Mesenchymal stem cell (in vitro differentiated cells and primary cell): ENCODE measurements around the gene CISTR.
"Not testable (repeated sequence)": the region's sequence is repeated elsewhere in the genome, so short reads cannot be mapped to it uniquely, and the experiment has no call there.

ENCODE experiments used
- DNase-seq: peaks from one replicate; pipeline ENCODE4 v3.0.0-alpha.2; 2013
- H2AFZ ChIP-seq: one replicate; pipeline ENCODE4 v1.6.1; 2013; ENCODE audit warnings: low read depth, mild to moderate bottlenecking, control low read depth, inconsistent platforms, low read length, moderate library complexity
- H2AK5ac ChIP-seq: 2 replicates; pipeline ENCODE4 v1.6.1; 2013; ENCODE audit warnings: low read length, moderate library complexity, mild to moderate bottlenecking, inconsistent platforms; ENCODE audit not compliant: severe bottlenecking
- H2BK120ac ChIP-seq: one replicate; pipeline ENCODE4 v1.6.1; 2013; ENCODE audit warnings: low read depth, mild to moderate bottlenecking, inconsistent platforms, low read length, moderate library complexity
- H2BK12ac ChIP-seq, 2 experiments: one replicate each; pipeline ENCODE4 v1.6.1; 2013; ENCODE audit warnings: inconsistent platforms in 2 of 2, low read length in 2 of 2, mild to moderate bottlenecking in 2 of 2, moderate library complexity in 2 of 2, control low read depth in 1 of 2
- H2BK15ac ChIP-seq: one replicate; pipeline ENCODE4 v1.6.1; 2013; ENCODE audit warnings: mild to moderate bottlenecking, low read depth, inconsistent platforms; ENCODE audit not compliant: poor library complexity, severe bottlenecking
- H2BK5ac ChIP-seq: 2 replicates; pipeline ENCODE4 v1.6.1; 2013; ENCODE audit warnings: low read depth, mild to moderate bottlenecking, low read length, control low read depth, inconsistent platforms; ENCODE audit not compliant: poor library complexity, severe bottlenecking
- H3K14ac ChIP-seq, 2 experiments: one replicate each; pipeline ENCODE4 v1.6.1; 2013; ENCODE audit warnings: inconsistent platforms in 2 of 2, low read length in 2 of 2, control low read depth in 1 of 2, mild to moderate bottlenecking in 1 of 2, moderate library complexity in 1 of 2
- H3K18ac ChIP-seq, 2 experiments: one replicate each; pipeline ENCODE4 v1.6.1; 2013; ENCODE audit warnings: inconsistent platforms in 2 of 2, low read length in 2 of 2, control low read depth in 1 of 2, low read depth in 1 of 2, mild to moderate bottlenecking in 1 of 2
- H3K23ac ChIP-seq, 2 experiments: one replicate each; pipeline ENCODE4 v1.6.1; 2013; ENCODE audit warnings: inconsistent platforms in 2 of 2, low read length in 2 of 2, mild to moderate bottlenecking in 2 of 2, moderate library complexity in 2 of 2, control low read depth in 1 of 2
- H3K27ac ChIP-seq: 2 replicates; pipeline ENCODE4 v1.5.1; 2013; ENCODE audit warnings: mild to moderate bottlenecking, moderate library complexity, low read length, control low read depth, inconsistent platforms; ENCODE audit not compliant: poor library complexity, severe bottlenecking
- H3K27me3 ChIP-seq, 2 experiments: 2 replicates each; pipeline versions ENCODE4 v1.6.1 to v1.7.0; 2013; ENCODE audit warnings: low read length in 2 of 2, mild to moderate bottlenecking in 2 of 2, moderate library complexity in 2 of 2, control low read depth in 1 of 2, inconsistent platforms in 1 of 2; ENCODE audit not compliant: control insufficient read depth in 1 of 2, insufficient read depth in 1 of 2
- H3K36me3 ChIP-seq, 2 experiments: 2 replicates each; pipeline versions ENCODE4 v1.6.1 to v1.7.0; 2013; ENCODE audit warnings: low read length in 2 of 2, control low read depth in 1 of 2, inconsistent platforms in 1 of 2, low read depth in 1 of 2, mild to moderate bottlenecking in 1 of 2; ENCODE audit not compliant: insufficient read depth in 2 of 2, control insufficient read depth in 1 of 2
- H3K4ac ChIP-seq, 2 experiments: one replicate each; pipeline ENCODE4 v1.6.1; 2013; ENCODE audit warnings: inconsistent platforms in 2 of 2, low read length in 2 of 2, mild to moderate bottlenecking in 2 of 2, moderate library complexity in 2 of 2, control low read depth in 1 of 2, low read depth in 1 of 2
- H3K4me1 ChIP-seq: 2 replicates; pipeline ENCODE4 v1.6.1; 2013; ENCODE audit warnings: low read depth, low read length, control low read depth; ENCODE audit not compliant: control insufficient read depth, insufficient read depth
- H3K4me2 ChIP-seq: 2 replicates; pipeline ENCODE4 v1.6.1; 2013; ENCODE audit warnings: low read length, mild to moderate bottlenecking, inconsistent platforms; ENCODE audit not compliant: poor library complexity, severe bottlenecking
- H3K4me3 ChIP-seq, 2 experiments: 2 replicates each; pipeline versions ENCODE4 v1.5.1 to v1.7.0; 2013; ENCODE audit warnings: low read length in 2 of 2, mild to moderate bottlenecking in 2 of 2, control low read depth in 1 of 2, low read depth in 1 of 2; ENCODE audit not compliant: insufficient read depth in 1 of 2
- H3K79me1 ChIP-seq: replicated peaks from 2 replicates; pipeline ENCODE4 v1.6.1; 2013; ENCODE audit warnings: mild to moderate bottlenecking, control low read depth, low read length, inconsistent platforms; ENCODE audit not compliant: poor library complexity, severe bottlenecking
- H3K9ac ChIP-seq: 2 replicates; pipeline ENCODE4 v1.7.0; 2013; ENCODE audit warnings: mild to moderate bottlenecking, low read length, moderate library complexity
- H3K9me3 ChIP-seq: 2 replicates; pipeline ENCODE4 v1.7.0; 2013; ENCODE audit warnings: mild to moderate bottlenecking, low read length; ENCODE audit not compliant: control insufficient read depth
- H4K8ac ChIP-seq: one replicate; pipeline ENCODE4 v1.6.1; 2013; ENCODE audit warnings: inconsistent platforms, mild to moderate bottlenecking, low read length, moderate library complexity
- H4K91ac ChIP-seq: one replicate; pipeline ENCODE4 v1.6.1; 2013; ENCODE audit warnings: mild to moderate bottlenecking, low read length, inconsistent platforms
- WGBS: methylation state at CpG from one replicate; pipeline ENCODE4 v1.1.7; 2013; ENCODE audit warnings: mixed read lengths; 5-methylcytosine and 5-hydroxymethylcytosine counted together

CISTR gene

DNA sequence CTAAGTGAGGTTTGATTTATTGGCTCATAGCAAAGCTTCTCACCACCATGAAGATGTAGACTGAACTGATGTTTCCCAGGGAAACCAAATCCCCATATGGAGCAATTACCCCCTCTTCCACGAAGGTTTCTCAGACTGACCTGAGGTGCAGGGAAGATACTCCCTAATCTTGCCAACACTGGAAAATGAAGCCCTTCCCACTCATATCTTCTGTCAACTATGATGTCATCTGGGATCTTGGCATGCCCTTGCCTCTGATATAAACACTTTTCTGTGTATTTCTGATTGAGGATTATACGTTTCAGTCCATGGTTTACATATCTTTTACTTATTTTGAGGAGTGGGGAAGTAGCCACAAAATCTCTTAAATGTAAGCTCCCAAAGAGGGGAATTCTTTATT lies 14.1 kb upstream of the CISTR start:
- H2BK15ac ChIP-seq: no peak overlapping the region
- H3K27ac ChIP-seq: no peak overlapping the region
- H3K18ac ChIP-seq: no peak overlapping the region
- no peaks in the 10 kb centered on the region for H3K9me3 ChIP-seq
- no peak overlapping the region for H2BK5ac ChIP-seq
- H2BK120ac ChIP-seq: no peak overlapping the region
- WGBS: 72% methylated on average over 2 of the region's 2 CpGs
- DNase-seq: no peak
- H2BK12ac ChIP-seq: no peak overlapping the region
- no peak overlapping the region for H4K8ac ChIP-seq
- H2AFZ ChIP-seq: no peak overlapping the region
- H3K23ac ChIP-seq: no peak overlapping the region
- no peak overlapping the region for H3K4me3 ChIP-seq
- no peak overlapping the region for H3K4ac ChIP-seq
- H3K27me3 ChIP-seq: peaks cover 43 to 44% of the 10 kb centered on the region in 2 experiments
- no peak overlapping the region for H3K14ac ChIP-seq
- H3K9ac ChIP-seq: no peak overlapping the region
- H3K4me2 ChIP-seq: no peak overlapping the region
- H4K91ac ChIP-seq: no peak overlapping the region
- no peaks in the 10 kb centered on the region for H3K79me1 ChIP-seq
- no peaks in the 10 kb centered on the region for H3K36me3 ChIP-seq
- peaks cover 2% of the 10 kb centered on the region for H3K4me1 ChIP-seq
- H2AK5ac ChIP-seq: no peak overlapping the region

GRCh38 chr12:53764615-53765014 lies 12.8 kb upstream of the CISTR start:
- 87% methylated on average over 4 of the region's 4 CpGs for WGBS
- no peaks in the 10 kb centered on the region for H3K4me1 ChIP-seq
- H2AFZ ChIP-seq: no peak overlapping the region
- no peak overlapping the region for H2BK12ac ChIP-seq
- no peak overlapping the region for H4K91ac ChIP-seq
- H2AK5ac ChIP-seq: no peak overlapping the region
- H2BK120ac ChIP-seq: no peak overlapping the region
- no peaks in the 10 kb centered on the region for H3K9me3 ChIP-seq
- H3K4me2 ChIP-seq: no peak overlapping the region
- no peak for DNase-seq
- peaks cover 52 to 55% of the 10 kb centered on the region in 2 experiments for H3K27me3 ChIP-seq
- no peak overlapping the region for H3K14ac ChIP-seq
- no peak overlapping the region for H3K4me3 ChIP-seq
- no peak overlapping the region for H2BK5ac ChIP-seq
- no peak overlapping the region for H4K8ac ChIP-seq
- no peak overlapping the region for H2BK15ac ChIP-seq
- no peak overlapping the region for H3K23ac ChIP-seq
- H3K18ac ChIP-seq: no peak overlapping the region
- H3K4ac ChIP-seq: no peak overlapping the region
- H3K27ac ChIP-seq: no peak overlapping the region
- no peaks in the 10 kb centered on the region for H3K79me1 ChIP-seq
- H3K36me3 ChIP-seq: no peaks in the 10 kb centered on the region
- H3K9ac ChIP-seq: no peak overlapping the region

GRCh38 chr12:53762793-53763192 lies 11.0 kb upstream of the CISTR start:
- not testable (repeated sequence) for H3K36me3 ChIP-seq, H3K4ac ChIP-seq, H2BK15ac ChIP-seq, H3K23ac ChIP-seq, DNase-seq, H3K9ac ChIP-seq, H4K91ac ChIP-seq, H2BK12ac ChIP-seq, H2AFZ ChIP-seq, H3K4me3 ChIP-seq, H3K18ac ChIP-seq, H3K27ac ChIP-seq, H3K14ac ChIP-seq, H3K4me1 ChIP-seq, H3K9me3 ChIP-seq, H3K79me1 ChIP-seq, H4K8ac ChIP-seq, H2AK5ac ChIP-seq, H3K4me2 ChIP-seq, H2BK120ac ChIP-seq, H2BK5ac ChIP-seq
- H3K27me3 ChIP-seq: peaks cover 70 to 73% of the 10 kb centered on the region in 2 experiments
- WGBS: 97% methylated on average over 3 of the region's 3 CpGs

GRCh38 chr12:53761306-53761705 lies 9.5 kb upstream of the CISTR start:
- H4K91ac ChIP-seq: no peak overlapping the region
- no peaks in the 10 kb centered on the region for H3K36me3 ChIP-seq
- H2BK12ac ChIP-seq: no peak overlapping the region
- H3K23ac ChIP-seq: no peak overlapping the region
- H3K9ac ChIP-seq: no peak overlapping the region
- H3K18ac ChIP-seq: no peak overlapping the region
- no peak overlapping the region for H4K8ac ChIP-seq
- no peak overlapping the region for H3K27ac ChIP-seq
- H2AFZ ChIP-seq: no peak overlapping the region
- DNase-seq: no peak
- H2AK5ac ChIP-seq: no peak overlapping the region
- no peaks in the 10 kb centered on the region for H3K79me1 ChIP-seq
- no peak overlapping the region for H3K4me2 ChIP-seq
- no peak overlapping the region for H3K14ac ChIP-seq
- no peak overlapping the region for H2BK120ac ChIP-seq
- H3K9me3 ChIP-seq: no peaks in the 10 kb centered on the region
- H2BK5ac ChIP-seq: no peak overlapping the region
- no peak overlapping the region for H3K4me3 ChIP-seq
- H3K27me3 ChIP-seq: peaks cover 82 to 83% of the 10 kb centered on the region in 2 experiments
- H2BK15ac ChIP-seq: no peak overlapping the region
- H3K4me1 ChIP-seq: peaks cover 3% of the 10 kb centered on the region
- no peak overlapping the region for H3K4ac ChIP-seq
